SK-MEL-5 (cell line): Measurements from ENCODE around the gene BCL2. TPM values are rescaled to one million over a fixed set of nuclear protein-coding genes. Genes with fewer than 3 reads are reported as not detected.

Experiments
- DNase-seq: peaks from one replicate; pipeline ENCODE4 v3.0.0-alpha.2; 2016; ENCODE audit warnings: low read depth, low spot score
- in situ Hi-C: cut with HindIII; loops from 2 replicates; pipeline ENCODE4 v1.10.0; 2016; ENCODE audit warnings: low sequenced_read_pairs, high pct_unique_total_duplicates, low pct_unique_long_range_greater_than_20kb
- total RNA-seq: library from RNA; depleted of rRNA; stranded (reverse); fragments of >200 nt; shearing (Covaris generic); gene quantifications from 2 replicates; pipeline ENCODE4 v1.2.3, GENCODE V29; 2014

Gene BCL2
- total RNA-seq, 1 experiment from 2014 or later = 9.2 TPM

GRCh38 chr18:63299837-63300745 lies 19.5 kb downstream of the BCL2 start:
- in situ Hi-C loops = no loop called here
- DNase-seq = peak; percentile 40

- no peak for DNase-seq
- in situ Hi-C loops = no loop called here
These were observed 20.9 kb downstream of the BCL2 start for GRCh38 chr18:63298400-63299365.

- in situ Hi-C loops = no loop called here
- no peak for DNase-seq
These were observed 21.7 kb downstream of the BCL2 start for GRCh38 chr18:63297687-63298399.

- DNase-seq = no peak
- in situ Hi-C loops = no loop called here
These were observed 25.6 kb downstream of the BCL2 start for GRCh38 chr18:63293935-63294334.

GRCh38 chr18:63292831-63293683 lies 26.5 kb downstream of the BCL2 start:
- in situ Hi-C loops = no loop called here
- DNase-seq = no peak

- no peak for DNase-seq
- in situ Hi-C loops = no loop called here
These were observed 28.3 kb downstream of the BCL2 start for GRCh38 chr18:63291278-63291677.

GRCh38 chr18:63290821-63291200 lies 28.8 kb downstream of the BCL2 start:
- DNase-seq = no peak
- in situ Hi-C loops = no loop called here

GRCh38 chr18:63290166-63290820 lies 29.3 kb downstream of the BCL2 start:
- in situ Hi-C loops = no loop called here

GRCh38 chr18:63288311-63288710 lies 31.3 kb downstream of the BCL2 start:
- no peak for DNase-seq
- in situ Hi-C loops = no loop called here

More at GRCh38 chr18:63290166-63290820, 29.3 kb downstream of the BCL2 start:
- DNase-seq = no peak

- in situ Hi-C loops = no loop called here
- no peak for DNase-seq
These were observed 31.8 kb downstream of the BCL2 start for GRCh38 chr18:63287691-63288220.

GRCh38 chr18:63286926-63287325 lies 32.6 kb downstream of the BCL2 start:
- no peak for DNase-seq
- in situ Hi-C loops = no loop called here

- in situ Hi-C loops = no loop called here
- DNase-seq = no peak
These were observed 34.5 kb downstream of the BCL2 start for GRCh38 chr18:63284827-63285733.

GRCh38 chr18:63284173-63284799 lies 35.3 kb downstream of the BCL2 start:
- in situ Hi-C loops = no loop called here
- no peak for DNase-seq

GRCh38 chr18:63283305-63284094 lies 36.1 kb downstream of the BCL2 start:
- in situ Hi-C loops = no loop called here
- no peak for DNase-seq
